Keratinocyte (primary cell): ENCODE results near the gene PRKAG3. TPM values are rescaled to one million over a fixed set of nuclear protein-coding genes. Genes with fewer than 3 reads are reported as not detected.

Experiments used
- DNase-seq: peaks from one replicate; pipeline ENCODE4 v3.0.0-alpha.2; 2011; ENCODE audit warnings: low read depth, missing footprints, low spot score
- FAIRE-seq: peaks from 2 replicates; lab custom pipeline; 2011; peaks lifted over from hg19 to GRCh38; lab: Jason Lieb, UNC
- H2AFZ ChIP-seq: 2 replicates; pipeline ENCODE4 v1.6.0; 2012; ENCODE audit warnings: low read length, control low read depth, inconsistent platforms; ENCODE audit not compliant: control insufficient read depth
- H3K27ac ChIP-seq: 2 replicates; pipeline ENCODE4 v1.5.1; 2011; ENCODE audit warnings: low read length; ENCODE audit not compliant: control insufficient read depth, insufficient read depth
- H3K27me3 ChIP-seq: 3 replicates; pipeline ENCODE4 v1.6.0; 2011; ENCODE audit warnings: low read length; ENCODE audit not compliant: control insufficient read depth, insufficient read depth; ENCODE audit errors: extremely low read depth
- H3K36me3 ChIP-seq, 2 experiments: 2 replicates in 1 of 2; 3 replicates in 1 of 2; pipeline ENCODE4 v1.5.1; 2011; ENCODE audit warnings: low read length in 2 of 2, mild to moderate bottlenecking in 1 of 2; ENCODE audit not compliant: control insufficient read depth in 2 of 2, insufficient read depth in 2 of 2; ENCODE audit errors: extremely low read depth in 1 of 2
- H3K4me1 ChIP-seq: 3 replicates; pipeline ENCODE4 v1.5.1; 2011; ENCODE audit warnings: low read length; ENCODE audit not compliant: control insufficient read depth, insufficient read depth; ENCODE audit errors: extremely low read depth
- H3K4me2 ChIP-seq: 3 replicates; pipeline ENCODE4 v1.6.0; 2011; ENCODE audit warnings: low read depth, low read length; ENCODE audit not compliant: control insufficient read depth, insufficient read depth; ENCODE audit errors: extremely low read depth
- H3K4me3 ChIP-seq, 3 experiments: fragments of 200-600 bp in 1 of 3; sonication (generic) in 1 of 3; 2 replicates in 2 of 3; 3 replicates in 1 of 3; pipeline ENCODE4 v1.5.1; 2011 to 2016; ENCODE audit warnings: low read length in 3 of 3, mild to moderate bottlenecking in 3 of 3, control low read depth in 2 of 3, inconsistent platforms in 1 of 3, low read depth in 1 of 3, mixed read lengths in 1 of 3, mixed run types in 1 of 3, moderate library complexity in 1 of 3; ENCODE audit not compliant: control insufficient read depth in 2 of 3, insufficient read depth in 2 of 3; ENCODE audit errors: extremely low read depth in 1 of 3
- H3K79me2 ChIP-seq: 2 replicates; pipeline ENCODE4 v1.6.0; 2012; ENCODE audit warnings: low read length; ENCODE audit not compliant: control insufficient read depth, insufficient read depth
- H3K9ac ChIP-seq: 3 replicates; pipeline ENCODE4 v1.6.0; 2011; ENCODE audit warnings: low read length; ENCODE audit not compliant: control insufficient read depth, insufficient read depth; ENCODE audit errors: extremely low read depth
- H3K9me1 ChIP-seq: 3 replicates; pipeline ENCODE4 v1.6.0; 2011; ENCODE audit warnings: low read length; ENCODE audit not compliant: control insufficient read depth, insufficient read depth; ENCODE audit errors: extremely low read depth
- H3K9me3 ChIP-seq: 2 replicates; pipeline ENCODE4 v1.5.1; 2012; ENCODE audit warnings: low read depth, low read length; ENCODE audit not compliant: control insufficient read depth
- H4K20me1 ChIP-seq: 3 replicates; pipeline ENCODE4 v1.6.0; 2011; ENCODE audit warnings: low read length; ENCODE audit not compliant: control insufficient read depth, insufficient read depth; ENCODE audit errors: extremely low read depth
- CTCF ChIP-seq, 3 experiments: IDR thresholded peaks in 1 of 3; conservative IDR thresholded peaks in 1 of 3; optimal IDR thresholded peaks in 1 of 3; 2 replicates in 2 of 3; 3 replicates in 1 of 3; pipeline versions ENCODE3 to v1.5.1; 2011; ENCODE audit warnings: low read length in 3 of 3, mild to moderate bottlenecking in 3 of 3, moderate library complexity in 2 of 3, control low read depth in 1 of 3, inconsistent platforms in 1 of 3; ENCODE audit not compliant: insufficient read depth in 2 of 3; ENCODE audit errors: extremely low read depth in 1 of 3
- EZH2 ChIP-seq: IDR thresholded peaks from one replicate; pipeline ENCODE4 v1.6.1; 2012; ENCODE audit warnings: inconsistent platforms, mild to moderate bottlenecking, low read length, moderate library complexity
- dilution Hi-C: fragments of 300-500 bp; cut with MboI; formaldehyde crosslinking; loops from one replicate; pipeline ENCODE4 v1.7.0; 2020; ENCODE audit warnings: low sequenced_read_pairs; ENCODE audit not compliant: extremely low pct_ligation_motif_present
- polyA plus RNA-seq, 5 experiments: library from polyadenylated mRNA; depleted of rRNA in 3 of 5; stranded (reverse) in 3 of 5; stranded (forward) in 1 of 5; unstranded in 1 of 5; fragments of >200 nt; gene quantifications; 1 replicate in 1 of 5; 2 replicates in 3 of 5; 3 replicates in 1 of 5; pipeline versions ENCODE4 v1.2.1 to v1.2.3, GENCODE V29; 2011 to 2012; ENCODE audit warnings: missing spikeins in 2 of 5, low read depth in 1 of 5, low replicate concordance in 1 of 5

The PRKAG3 gene
- polyA plus RNA-seq, 1 donor (not counting 4 experiments of a cell fraction or from before 2014, with no cell fraction given) = not detected

- no peak for FAIRE-seq
- no peaks in the 10 kb centered on the region for H4K20me1 ChIP-seq
- H3K4me3 ChIP-seq = no peak overlapping the region
- H3K4me2 ChIP-seq = no peak overlapping the region
- dilution Hi-C loops = no loop called here
- no peaks in the 10 kb centered on the region for H3K79me2 ChIP-seq
- H2AFZ ChIP-seq = peak overlapping the region; percentile 7
- no peak overlapping the region for H3K27ac ChIP-seq
- H3K36me3 ChIP-seq = no peaks in the 10 kb centered on the region
- H3K9me3 ChIP-seq = no peaks in the 10 kb centered on the region
- no peak for DNase-seq
- H3K9me1 ChIP-seq = no peaks in the 10 kb centered on the region
- H3K4me1 ChIP-seq = peaks cover 11% of the 10 kb centered on the region
- no peaks in the 10 kb centered on the region for H3K27me3 ChIP-seq
- no peak overlapping the region for H3K9ac ChIP-seq
- TF ChIP-seq EZH2 = no peak
- no peak for TF ChIP-seq CTCF (optimal IDR thresholded peaks at IDR 0.05 in 1 of 3, IDR thresholded peaks at IDR 0.05 in 1 of 3, conservative IDR thresholded peaks at IDR 0.05 in 1 of 3; ENCODE audit: extremely low read depth in 1 of 3, insufficient read depth in 2 of 3, low read length in 3 of 3)
These were observed 26.0 kb downstream of the PRKAG3 start for GRCh38 chr2:218805627-218806026.

DNA sequence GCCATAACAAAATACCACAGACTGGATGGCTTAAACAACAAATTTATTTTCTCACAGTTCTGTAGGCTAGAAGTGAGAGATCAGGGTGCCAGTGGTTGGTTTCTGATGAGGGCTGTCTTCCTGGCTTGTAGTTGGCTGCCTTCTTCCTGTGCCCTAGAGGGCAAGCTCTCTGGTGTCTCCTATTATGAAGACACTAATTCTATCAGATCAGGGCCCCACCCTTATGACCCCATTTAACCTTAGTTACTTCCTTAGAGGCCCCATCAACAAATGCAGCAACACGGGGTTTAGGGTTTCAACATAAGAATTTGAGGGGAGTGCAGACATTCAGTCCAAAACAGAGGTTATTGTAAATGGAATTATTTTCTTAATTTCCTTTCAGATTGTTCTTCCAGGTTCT is 26.8 kb downstream of the PRKAG3 start:
- peaks cover 11% of the 10 kb centered on the region for H3K4me1 ChIP-seq
- no peaks in the 10 kb centered on the region for H3K9me3 ChIP-seq
- no peaks in the 10 kb centered on the region for H3K9me1 ChIP-seq
- H3K36me3 ChIP-seq = no peaks in the 10 kb centered on the region
- DNase-seq = no peak
- FAIRE-seq = no peak
- dilution Hi-C loops = no loop called here
- H3K4me2 ChIP-seq = no peak overlapping the region
- H3K9ac ChIP-seq = no peak overlapping the region
- no peak for TF ChIP-seq EZH2
- TF ChIP-seq CTCF (optimal IDR thresholded peaks at IDR 0.05 in 1 of 3, IDR thresholded peaks at IDR 0.05 in 1 of 3, conservative IDR thresholded peaks at IDR 0.05 in 1 of 3; ENCODE audit: extremely low read depth in 1 of 3, insufficient read depth in 2 of 3, low read length in 3 of 3) = no peak
- H3K4me3 ChIP-seq = no peak overlapping the region
- peaks cover 4% of the 10 kb centered on the region for H3K27me3 ChIP-seq
- no peaks in the 10 kb centered on the region for H4K20me1 ChIP-seq
- H2AFZ ChIP-seq = no peak overlapping the region
- H3K79me2 ChIP-seq = no peaks in the 10 kb centered on the region
- H3K27ac ChIP-seq = no peak overlapping the region
